ENCODE results near the gene SNN. TPM values are rescaled to one million over a fixed set of nuclear protein-coding genes. Genes with fewer than 3 reads are reported as not detected.
A peak's percentile ranks its signal among the peaks of the same experiment; 100 is the strongest.

The SNN gene
- total and polyA plus RNA-seq, 2 of the 8 experiments (the other 6 are each of a cell fraction or from before 2014, with no cell fraction given), result 37.4 to 66.9 TPM

DNA sequence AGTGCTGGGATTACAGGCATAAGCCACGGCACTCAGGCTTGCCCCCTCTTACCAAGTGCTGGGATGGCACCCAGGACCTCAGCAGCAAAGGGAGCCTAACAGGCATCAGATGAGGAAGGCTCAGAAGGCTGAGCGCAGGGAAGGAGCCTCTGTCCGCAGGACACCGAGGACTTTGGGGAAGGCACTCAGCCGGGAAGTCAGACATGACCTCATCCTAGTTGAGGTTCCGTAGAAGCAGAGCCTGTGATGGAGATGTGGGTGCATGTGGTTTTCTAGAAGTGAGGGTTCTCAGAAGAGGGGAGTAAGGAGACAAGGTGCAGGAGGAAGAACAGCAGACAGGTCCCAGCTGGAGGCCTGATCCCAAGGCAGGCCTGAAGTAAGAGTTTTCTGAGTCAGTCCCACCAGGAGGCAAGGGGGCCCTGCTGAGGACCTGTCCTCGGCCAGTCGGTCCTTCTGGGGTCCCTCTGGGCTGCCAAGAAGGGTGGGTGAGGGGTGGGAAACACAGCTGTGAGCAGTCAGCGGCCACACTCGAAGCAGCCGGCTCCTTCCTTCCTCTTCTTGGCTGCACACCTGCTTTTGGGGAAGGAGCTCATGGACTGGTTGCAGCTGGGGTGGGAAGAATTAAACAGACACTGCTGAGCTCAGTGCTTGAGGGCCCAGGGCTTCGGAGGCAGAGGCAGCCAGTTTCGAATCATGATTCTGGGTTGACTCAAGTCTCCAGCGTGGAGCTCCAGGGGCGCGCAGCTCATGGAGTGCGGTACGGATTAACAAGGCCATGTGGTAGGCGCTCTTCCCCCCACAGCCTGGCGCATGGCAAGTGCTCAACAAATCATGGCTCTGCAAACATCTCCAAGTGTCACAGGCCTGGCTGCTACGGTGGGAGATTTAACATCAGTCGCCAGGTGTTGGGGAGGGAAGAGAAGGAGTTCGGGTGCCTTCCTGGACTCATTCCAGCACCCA, 38.9 kb upstream of the SNN start:
- Histone ChIP-seq H3K4ac (replicated peaks; ENCODE audit: insufficient read length, low read depth, low read length) (no peak overlapping the region), H3K23me2 (ENCODE audit: low read depth, low read length) (no peaks in the 10 kb centered on the region), H3K56ac (replicated peaks; ENCODE audit: insufficient read length, low read depth, low read length) (no peak overlapping the region), H4K8ac (ENCODE audit: extremely low read depth, insufficient read depth, low read length) (peak overlapping the region; percentile 71; the same call in 1 of the 2 replicates), H4K20me1 (replicated peaks in 1 of 2; ENCODE audit: control insufficient read depth in 1 of 2, insufficient read depth in 2 of 2, low read length in 2 of 2) (no peaks in the 10 kb centered on the region), H2BK15ac (ENCODE audit: low read length) (peak overlapping the region; percentile 88; the same call in 1 of the 2 replicates), H3K9me3 (ENCODE audit: insufficient read depth in 2 of 2, low read depth in 1 of 2, low read length in 1 of 2) (no peaks in the 10 kb centered on the region), H3K23ac (ENCODE audit: insufficient read length) (no peak overlapping the region), H3K14ac (ENCODE audit: insufficient read length) (no peak overlapping the region), H4K5ac (ENCODE audit: insufficient read length, low read depth, low read length) (no peak overlapping the region), H3K79me1 (ENCODE audit: low read depth, low read length) (no peaks in the 10 kb centered on the region; the same call in 1 of the 2 replicates), H3K9ac (replicated peaks in 1 of 4; ENCODE audit: extremely low read depth in 1 of 4, low read depth in 3 of 4, low read length in 3 of 4) (no peak overlapping the region), H3K27me3 (replicated peaks in 1 of 4; ENCODE audit: control insufficient read depth in 3 of 4, extremely low read depth in 1 of 4, insufficient read depth in 3 of 4, low read length in 3 of 4) (no peaks in the 10 kb centered on the region), H3K4me1 (replicated peaks in 1 of 4; ENCODE audit: control insufficient read depth in 3 of 4, insufficient read depth in 4 of 4, low read length in 3 of 4) (peaks cover 0 to 5% (median 0%) of the 10 kb centered on the region in 4 experiments; a peak in 1 of 7 replicates), H3K27ac (ENCODE audit: low read depth, low read length) (no peak overlapping the region), H3K4me3 (ENCODE audit: extremely low read depth in 1 of 4, insufficient read depth in 2 of 4, low read depth in 3 of 4, low read length in 4 of 4) (no peak overlapping the region), H2BK12ac (ENCODE audit: low read depth, low read length) (0 out of 2 replicates have a peak overlapping the region, but pooled peaks have one; percentile 60), H3K18ac (ENCODE audit: extremely low read depth, low read length) (no peak overlapping the region), H2AFZ (ENCODE audit: low read length) (no peak overlapping the region), H2BK20ac (ENCODE audit: low read length) (0 out of 2 replicates have a peak overlapping the region, but pooled peaks have one; percentile 32), H4K91ac (replicated peaks; ENCODE audit: insufficient read length, low read length) (peak overlapping the region; percentile 69), H2BK5ac (ENCODE audit: low read depth, low read length) (no peak overlapping the region; the same call in 1 of the 2 replicates), H3K79me2 (ENCODE audit: control insufficient read depth in 1 of 2, insufficient read depth in 2 of 2, low read length in 2 of 2) (no peaks in the 10 kb centered on the region), H2AK5ac (ENCODE audit: low read depth, low read length) (peak overlapping the region; percentile 95), H2BK120ac (replicated peaks; ENCODE audit: low read depth, low read length) (no peak overlapping the region), H3K4me2 (ENCODE audit: insufficient read depth in 1 of 2, low read depth in 2 of 2, low read length in 2 of 2) (no peak overlapping the region), H3K36me3 (ENCODE audit: control insufficient read depth in 2 of 4, insufficient read depth in 4 of 4, low read length in 3 of 4) (no peaks in the 10 kb centered on the region)
- ChIA-PET CTCF (ENCODE audit: partially characterized antibody) (interaction anchor here (0.8 to 3.0 kb wide), 5 partner anchors 12 to 96 kb away, joined by 3 to 11 read pairs (median 3); no protein-coding TSS in a partner anchor), POLR2A (ENCODE audit: partially characterized antibody) (interaction anchor here (2.8 to 4.2 kb wide), 2 partner anchors 7 to 13 kb away, joined by 7 to 23 read pairs; no protein-coding TSS in a partner anchor)
- DNase-seq (ENCODE audit: low read depth in 1 of 2, low spot score in 2 of 2) (no peak), FAIRE-seq (no peak)
- WGBS, 2 experiments (ENCODE audit: extremely low coverage in 1 of 2, insufficient coverage in 1 of 2, insufficient read length in 1 of 2, insufficient replicate concordance in 2 of 2, low coverage in 1 of 2, low lambda C conversion rate in 2 of 2, missing lambda C conversion rate in 1 of 2), result 91% methylated on average over 22 of the region's 23 CpGs; no CpG with 5 or more reads in 1 of the 2 experiments
- TF ChIP-seq TEAD4 (IDR thresholded peaks at IDR 0.05; ENCODE audit: low read depth, low read length), result no peak
- TF ChIP-seq, protein P1, sequence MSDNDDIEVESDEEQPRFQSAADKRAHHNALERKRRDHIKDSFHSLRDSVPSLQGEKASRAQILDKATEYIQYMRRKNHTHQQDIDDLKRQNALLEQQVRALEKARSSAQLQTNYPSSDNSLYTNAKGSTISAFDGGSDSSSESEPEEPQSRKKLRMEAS (IDR thresholded peaks at IDR 0.05), result 0 out of 2 replicates have a peak, but pooled peaks have one; percentile 26
